ENCODE results near the gene SDK2.

SDK2 gene

GRCh38 chr17:73410586-73411312 is 233.5 kb downstream of the SDK2 start:
- no peak for DNase-seq

GRCh38 chr17:73404246-73404645 is 240.0 kb downstream of the SDK2 start:
- no peak for DNase-seq

DNA sequence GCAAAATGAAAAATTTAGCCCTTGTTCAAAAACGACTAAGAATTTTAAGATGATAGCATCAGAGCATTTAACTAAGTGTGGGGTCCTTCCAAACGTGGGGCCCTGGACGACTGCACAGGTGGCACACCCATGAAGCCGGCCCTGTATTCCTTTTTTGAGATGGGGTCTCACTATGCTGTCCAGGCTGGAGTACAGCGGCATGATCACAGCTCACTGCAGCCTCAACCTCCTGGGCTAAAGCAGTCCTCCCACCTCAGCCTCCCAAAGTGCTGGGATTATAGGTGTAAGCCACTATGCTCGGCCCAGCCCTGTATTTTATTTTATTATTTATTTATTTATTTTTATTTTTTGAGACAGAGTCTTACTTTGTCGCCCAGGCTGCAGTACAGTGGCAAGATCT is 241.8 kb downstream of the SDK2 start:
- no peak for DNase-seq

- no peak for DNase-seq
These were observed 242.3 kb downstream of the SDK2 start for GRCh38 chr17:73401911-73402310.

DNA sequence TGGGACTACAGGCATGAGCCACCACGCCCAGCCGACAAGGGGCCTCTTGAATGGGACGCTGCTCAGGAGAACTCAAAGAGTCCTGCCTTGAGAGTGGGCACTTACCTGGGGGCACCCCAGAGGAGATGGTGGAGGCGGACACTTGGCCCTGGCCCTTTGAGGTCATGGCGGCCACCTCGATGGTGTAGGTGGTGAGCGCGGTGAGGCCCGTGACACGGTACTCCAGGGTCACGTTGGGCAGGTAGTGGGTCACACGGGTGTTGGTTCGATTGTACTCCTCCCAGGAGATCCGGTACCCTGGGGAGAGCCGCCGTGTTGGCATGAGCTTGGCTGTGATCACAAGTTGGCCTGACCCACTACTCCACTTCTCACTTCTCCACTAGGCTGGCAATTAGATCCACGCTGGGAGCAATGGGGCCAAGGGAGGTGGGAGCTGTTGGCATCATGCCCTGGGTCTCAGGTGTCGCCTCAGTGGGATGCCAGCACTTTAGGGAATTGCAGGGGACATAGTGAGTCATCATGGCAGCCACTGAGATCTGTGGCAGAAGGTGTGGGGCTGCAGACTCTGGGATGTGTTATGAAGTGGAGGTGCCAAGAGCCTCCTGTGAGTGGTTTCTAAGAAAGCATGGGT is 243.2 kb downstream of the SDK2 start:
- no peak for DNase-seq

DNA sequence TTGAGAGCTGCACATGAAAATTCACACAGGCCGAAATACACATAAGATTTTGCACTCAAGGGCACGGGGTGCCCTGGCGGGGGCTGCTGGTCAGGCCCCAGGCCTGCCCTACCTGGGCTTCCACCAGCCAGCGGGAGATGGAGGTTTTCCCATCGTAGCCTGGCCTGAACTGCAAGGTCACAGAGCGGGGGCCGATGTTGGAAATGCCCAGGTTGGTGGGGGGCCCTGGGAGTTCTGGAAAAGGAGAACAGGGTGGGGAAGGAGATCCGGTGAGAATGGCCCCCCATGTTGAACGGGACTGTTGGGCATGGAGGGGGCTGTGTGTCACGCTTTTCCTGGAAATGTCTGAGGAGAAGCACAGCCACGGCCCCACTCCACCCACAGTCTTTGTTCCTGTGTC is 245.2 kb downstream of the SDK2 start:
- DNase-seq, result no peak

DNA sequence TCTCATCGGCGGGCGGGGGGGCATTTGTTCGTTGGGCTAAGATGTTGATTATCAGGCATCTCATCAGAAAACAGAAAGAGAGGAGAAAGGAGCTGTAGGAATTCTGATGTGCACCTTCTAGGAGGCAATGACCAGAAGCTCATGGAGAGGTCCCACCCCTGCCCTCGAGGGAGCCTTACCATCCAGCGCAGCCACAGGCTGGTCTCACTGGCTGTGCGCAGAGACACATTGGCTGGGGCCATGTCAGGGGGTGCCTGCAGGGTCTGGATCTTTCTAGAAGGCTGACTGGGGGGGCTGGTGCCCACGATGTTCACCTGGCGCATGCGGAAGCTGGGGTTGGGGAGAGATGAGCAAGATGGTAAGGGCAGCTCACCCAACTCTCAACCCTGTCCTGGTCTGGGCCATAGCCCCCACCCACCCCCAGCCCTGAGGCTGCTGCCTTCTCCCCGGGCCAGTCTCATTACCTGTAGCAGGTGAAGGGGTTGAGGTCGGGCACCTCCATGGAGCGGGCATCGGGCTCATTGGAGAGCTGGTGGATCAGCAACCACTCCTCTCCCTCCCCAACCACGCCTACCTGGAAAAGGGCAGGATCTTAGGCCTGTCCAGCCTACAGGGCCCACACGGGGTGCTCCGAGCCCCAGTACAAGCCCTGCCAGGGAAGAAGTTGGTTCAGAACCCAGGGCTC is 246.2 kb downstream of the SDK2 start:
- DNase-seq, result no peak

DNA sequence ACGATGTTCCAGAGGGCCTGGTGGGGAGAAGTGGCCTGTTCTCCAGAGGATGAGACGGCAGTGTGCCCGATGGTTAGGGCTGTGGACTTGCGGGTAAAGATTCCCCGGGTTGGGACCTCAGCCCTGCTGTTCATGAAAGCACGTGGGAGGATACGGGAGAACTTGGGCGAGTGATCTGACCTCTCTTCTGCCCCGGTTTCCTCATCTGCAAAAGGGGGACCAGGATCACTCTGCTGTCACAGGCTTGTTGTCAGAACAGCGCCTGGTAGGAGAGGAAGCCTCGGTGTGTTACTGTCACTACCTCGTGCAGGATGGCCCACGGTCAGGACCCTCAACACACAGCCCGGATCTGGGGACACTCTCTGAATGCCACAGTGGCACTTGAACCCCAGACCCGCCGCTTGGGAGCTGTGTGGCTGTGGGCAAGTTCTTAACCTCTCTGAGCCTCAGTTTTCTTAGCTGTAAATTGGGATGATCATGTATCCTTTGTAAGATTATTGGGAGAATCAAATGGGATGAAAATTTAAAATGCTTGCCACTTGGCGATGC is 246.9 kb downstream of the SDK2 start:
- DNase-seq, result no peak

- DNase-seq, result no peak
These were observed 247.6 kb downstream of the SDK2 start for GRCh38 chr17:73396431-73397277.

DNA sequence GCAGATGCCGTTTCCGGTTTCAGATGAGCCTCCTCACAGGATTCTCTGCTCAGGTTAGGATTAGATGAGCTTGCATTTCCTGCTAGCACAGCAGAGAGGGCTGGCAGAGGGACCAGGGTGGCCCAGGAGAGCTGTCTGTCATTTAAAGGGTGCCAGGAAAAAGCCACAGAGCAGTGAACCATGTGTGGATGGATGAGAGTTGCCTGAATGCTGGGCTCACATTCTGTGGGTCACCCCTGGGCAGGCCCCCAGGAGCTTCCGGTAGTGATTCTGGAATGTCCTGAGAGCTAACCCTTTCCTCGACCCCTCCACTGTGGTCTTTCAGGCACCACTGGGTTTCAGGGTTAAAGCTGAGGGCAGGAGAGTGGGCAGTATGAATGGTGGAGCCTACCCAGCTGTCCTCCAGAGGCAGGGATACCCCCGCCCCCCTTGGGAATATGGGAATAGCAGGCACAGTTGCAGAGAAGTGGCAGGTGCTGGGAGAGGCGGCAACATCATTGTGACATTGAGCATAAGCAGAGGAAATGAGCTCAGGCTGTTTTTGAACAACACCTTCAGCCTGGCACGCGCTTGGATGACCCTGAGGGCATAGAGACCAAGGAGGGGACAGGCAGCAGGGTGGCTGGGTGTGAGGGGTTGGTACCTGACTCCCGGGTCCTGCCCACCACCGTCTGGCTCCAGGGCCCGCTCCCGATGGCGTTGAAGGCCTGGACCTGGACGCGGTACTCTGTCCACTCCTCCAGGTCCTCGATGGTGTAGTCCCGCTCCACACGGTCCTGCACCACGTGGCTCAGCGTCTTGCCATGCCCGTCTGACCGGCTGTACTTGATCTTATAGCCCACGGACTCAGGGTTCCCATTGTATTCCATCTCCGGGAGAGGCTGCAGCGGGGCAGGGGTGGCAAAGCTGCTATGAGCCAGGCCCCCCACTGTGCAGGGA is 249.5 kb downstream of the SDK2 start:
- DNase-seq, result no peak

DNA sequence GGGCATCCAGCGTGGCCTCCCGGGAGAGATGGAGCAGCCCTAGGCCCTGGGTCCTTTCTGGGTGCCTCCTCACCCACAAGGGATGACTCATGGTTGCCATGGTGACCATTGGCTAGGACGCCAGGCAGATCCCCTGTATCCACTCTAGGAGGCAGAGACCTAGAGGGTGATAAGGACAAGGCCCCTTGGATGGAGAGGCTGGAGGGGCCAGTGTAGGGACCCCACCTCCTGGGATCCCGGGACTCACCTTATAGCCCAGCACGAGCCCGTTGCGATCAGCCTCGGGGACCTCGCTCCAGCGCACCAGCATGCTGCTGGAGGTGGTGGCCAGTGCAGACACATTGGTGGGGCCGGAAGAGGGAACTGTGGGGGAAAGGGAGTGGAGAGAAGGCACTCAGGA is 250.3 kb downstream of the SDK2 start:
- no peak for DNase-seq

DNA sequence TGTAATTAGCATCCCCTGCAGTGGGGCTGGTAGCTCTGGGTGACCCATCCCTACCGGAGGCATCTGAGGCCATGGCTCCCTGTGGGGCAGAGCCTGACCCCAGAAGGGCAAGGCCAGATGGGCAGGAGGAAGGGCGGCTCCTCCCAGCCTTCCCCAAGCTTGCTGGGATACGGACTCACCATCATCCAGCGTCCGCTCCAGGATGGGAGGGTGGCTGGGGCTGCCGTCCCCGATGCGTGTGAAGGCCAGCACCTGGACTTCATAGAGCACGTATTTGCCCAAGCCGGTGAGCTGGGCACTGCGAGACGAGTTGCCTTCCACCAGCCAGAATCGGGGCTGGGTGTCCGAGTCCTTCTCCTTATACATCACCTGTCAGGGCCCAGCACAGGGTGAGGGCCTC is 250.9 kb downstream of the SDK2 start:
- no peak for DNase-seq

- DNase-seq, result no peak
These were observed 252.6 kb downstream of the SDK2 start for GRCh38 chr17:73391331-73392265.

GRCh38 chr17:73390851-73391250 is 253.4 kb downstream of the SDK2 start:
- DNase-seq, result no peak

- DNase-seq, result no peak
These were observed 254.0 kb downstream of the SDK2 start for GRCh38 chr17:73390221-73390620.

DNA sequence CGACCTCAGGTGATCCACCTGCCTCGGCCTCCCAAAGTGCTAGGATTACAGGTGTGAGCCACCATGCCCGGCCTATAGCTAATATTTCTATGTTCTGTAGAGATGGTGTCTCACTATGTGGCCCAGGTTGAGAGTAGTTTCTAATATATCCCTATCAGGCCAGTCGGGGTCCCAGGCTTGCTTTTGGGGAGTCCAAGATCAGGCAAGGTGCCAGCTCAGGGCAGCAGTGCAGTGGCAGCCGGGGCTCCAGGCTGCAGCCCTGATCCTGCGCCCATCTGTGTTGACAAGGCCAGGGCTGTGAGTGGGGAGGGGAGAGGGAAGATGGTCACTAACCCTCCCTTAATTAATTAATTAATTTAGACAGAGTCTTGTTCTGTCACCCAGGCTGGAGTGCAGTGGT is 254.8 kb downstream of the SDK2 start:
- DNase-seq, result no peak

GRCh38 chr17:73388578-73388905 is 255.7 kb downstream of the SDK2 start:
- DNase-seq, result no peak

DNA sequence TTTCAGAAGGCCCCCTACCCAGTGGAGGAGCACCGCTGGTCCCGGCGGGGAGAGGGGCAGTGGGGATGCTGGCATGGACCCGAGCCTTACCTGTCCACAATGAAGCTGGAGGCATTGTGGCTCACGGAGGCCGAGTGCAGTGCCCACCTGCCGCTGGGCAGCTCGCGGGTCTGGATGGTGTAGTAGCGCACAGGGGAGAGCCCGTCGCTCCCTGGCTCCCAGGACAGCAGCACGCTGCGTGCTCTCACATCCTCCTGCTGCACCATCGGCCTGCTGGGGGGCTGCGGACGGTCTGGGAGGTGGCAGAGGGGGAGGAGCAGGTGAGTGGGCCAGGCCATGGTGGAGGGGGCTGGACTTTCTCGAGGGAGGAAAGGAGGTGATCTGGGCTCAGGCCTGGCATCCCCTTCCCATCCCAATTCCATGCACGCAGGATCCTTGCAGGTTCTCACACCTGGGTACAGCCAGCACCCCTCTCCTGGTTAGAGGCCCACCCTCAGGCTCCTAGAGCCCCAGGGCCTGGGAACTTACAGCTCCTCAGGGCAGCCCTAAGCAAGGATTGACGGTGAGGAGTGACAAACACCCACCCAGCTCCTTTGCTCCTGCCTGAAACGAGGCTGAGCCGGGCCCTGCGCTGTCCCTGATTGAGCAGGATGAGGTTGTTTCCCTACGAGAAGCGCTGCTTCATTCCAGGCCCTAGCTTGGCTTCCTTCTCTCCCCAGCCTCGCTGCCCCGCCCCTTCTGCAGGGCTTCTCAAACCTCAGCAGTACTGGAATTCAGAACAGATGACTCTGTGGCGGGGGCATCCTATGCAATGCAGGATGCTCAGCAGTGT is 256.3 kb downstream of the SDK2 start:
- DNase-seq, result no peak

- DNase-seq, result no peak
These were observed 257.7 kb downstream of the SDK2 start for GRCh38 chr17:73386561-73386960.

DNA sequence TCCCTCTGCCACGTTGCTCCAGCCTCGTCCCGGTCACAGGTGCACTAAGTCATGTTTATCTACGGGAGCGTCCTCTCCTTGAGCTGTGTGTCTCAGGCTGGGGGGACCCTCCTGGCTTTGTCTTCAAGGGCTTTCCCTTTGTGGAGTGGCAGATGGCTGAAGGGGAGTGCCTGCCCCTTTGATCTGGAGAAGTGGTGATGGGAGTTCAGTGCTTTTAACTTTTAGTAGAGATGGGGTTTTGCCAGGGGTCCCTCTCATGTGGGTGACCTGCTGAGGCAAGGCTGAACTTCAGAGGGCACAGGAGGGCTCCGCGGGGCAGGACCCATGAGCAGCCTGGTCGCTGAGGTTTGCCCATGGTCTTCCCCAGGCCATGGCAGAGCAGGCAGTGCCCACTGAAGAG is 259.3 kb downstream of the SDK2 start:
- no peak for DNase-seq
